DND-41 (cell line): ENCODE results near the gene ACRV1.

ENCODE experiments used
- EZH2 ChIP-seq: IDR thresholded peaks from 3 replicates; pipeline ENCODE4 v1.6.1; 2012; ENCODE audit warnings: borderline replicate concordance, low read depth, mild to moderate bottlenecking, moderate library complexity, low read length, inconsistent platforms; ENCODE audit not compliant: severe bottlenecking
- TF ChIP-seq, protein P1 (sequence below): IDR thresholded peaks from 2 replicates; pipeline ENCODE4 v1.5.1; 2012; ENCODE audit warnings: borderline replicate concordance, low read length, moderate library complexity, mild to moderate bottlenecking; ENCODE audit not compliant: poor library complexity, severe bottlenecking; ENCODE audit errors: extremely low read depth

DNA sequence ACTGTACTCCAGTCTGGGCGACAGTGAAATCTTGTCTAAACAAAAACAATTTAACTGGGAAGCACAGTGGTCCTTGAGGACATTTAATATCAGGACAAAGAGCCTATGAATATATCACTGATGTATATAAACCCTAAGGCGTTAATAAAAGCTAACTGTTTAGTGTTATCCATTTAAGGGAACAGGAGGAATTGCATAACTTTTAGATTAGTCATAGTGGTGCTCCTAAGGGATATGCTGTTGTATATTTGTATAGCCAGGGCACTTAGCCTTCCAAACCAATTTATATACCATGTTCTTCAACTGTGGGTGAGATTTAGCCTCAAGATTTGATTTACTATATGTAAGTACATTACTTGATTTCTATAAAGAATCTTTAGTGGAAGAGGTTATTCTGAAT lies 58.7 kb downstream of the ACRV1 start:
- TF ChIP-seq, protein P1, sequence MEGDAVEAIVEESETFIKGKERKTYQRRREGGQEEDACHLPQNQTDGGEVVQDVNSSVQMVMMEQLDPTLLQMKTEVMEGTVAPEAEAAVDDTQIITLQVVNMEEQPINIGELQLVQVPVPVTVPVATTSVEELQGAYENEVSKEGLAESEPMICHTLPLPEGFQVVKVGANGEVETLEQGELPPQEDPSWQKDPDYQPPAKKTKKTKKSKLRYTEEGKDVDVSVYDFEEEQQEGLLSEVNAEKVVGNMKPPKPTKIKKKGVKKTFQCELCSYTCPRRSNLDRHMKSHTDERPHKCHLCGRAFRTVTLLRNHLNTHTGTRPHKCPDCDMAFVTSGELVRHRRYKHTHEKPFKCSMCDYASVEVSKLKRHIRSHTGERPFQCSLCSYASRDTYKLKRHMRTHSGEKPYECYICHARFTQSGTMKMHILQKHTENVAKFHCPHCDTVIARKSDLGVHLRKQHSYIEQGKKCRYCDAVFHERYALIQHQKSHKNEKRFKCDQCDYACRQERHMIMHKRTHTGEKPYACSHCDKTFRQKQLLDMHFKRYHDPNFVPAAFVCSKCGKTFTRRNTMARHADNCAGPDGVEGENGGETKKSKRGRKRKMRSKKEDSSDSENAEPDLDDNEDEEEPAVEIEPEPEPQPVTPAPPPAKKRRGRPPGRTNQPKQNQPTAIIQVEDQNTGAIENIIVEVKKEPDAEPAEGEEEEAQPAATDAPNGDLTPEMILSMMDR = no peak
- TF ChIP-seq EZH2 = no peak
